Stimulated activated CD8-positive, alpha-beta memory T cell treated with anti-CD3 and anti-CD28 coated beads, Interleukin-7, amount 100 ng/mL, for 24 hours (primary cell): Measurements from ENCODE around the gene AAR2.
A peak's percentile ranks its signal among the peaks of the same experiment; 100 is the strongest.

Experiments
- DNase-seq: peaks from one replicate; pipeline ENCODE4 v3.0.0-alpha.2; 2020; ENCODE audit warnings: low read depth

The AAR2 gene

GRCh38 chr20:36235892-36236785 is at the start of gene AAR2:
TSS of gene AAR2 (plus strand) at chr20:36236478. CDS start at chr20:36239869, 3,391 bp downstream.
- peak; percentile 59 for DNase-seq

GRCh38 chr20:36193977-36194712 is 42.1 kb upstream of the AAR2 start:
- no peak for DNase-seq

- DNase-seq: no peak
Measured at GRCh38 chr20:36196676-36197075, 39.6 kb upstream of the AAR2 start.

- no peak for DNase-seq
Measured at GRCh38 chr20:36197271-36197670, 39.0 kb upstream of the AAR2 start.

- DNase-seq: peak; percentile 64
Measured at GRCh38 chr20:36199345-36200257, 36.7 kb upstream of the AAR2 start.

- no peak for DNase-seq
Measured at GRCh38 chr20:36200451-36200850, 35.8 kb upstream of the AAR2 start.

- DNase-seq: no peak
Measured at GRCh38 chr20:36201198-36201597, 35.1 kb upstream of the AAR2 start.

- DNase-seq: peak; percentile 57
Measured at GRCh38 chr20:36202891-36203338, 33.4 kb upstream of the AAR2 start.

- no peak for DNase-seq
Measured at GRCh38 chr20:36203861-36204260, 32.4 kb upstream of the AAR2 start.

- no peak for DNase-seq
Measured at GRCh38 chr20:36205026-36205425, 31.3 kb upstream of the AAR2 start.

- no peak for DNase-seq
Measured at GRCh38 chr20:36206068-36206467, 30.2 kb upstream of the AAR2 start.

GRCh38 chr20:36206641-36207040 is 29.6 kb upstream of the AAR2 start:
- DNase-seq: no peak

GRCh38 chr20:36207602-36208001 is 28.7 kb upstream of the AAR2 start:
- DNase-seq: no peak

GRCh38 chr20:36208257-36208656 is 28.0 kb upstream of the AAR2 start:
- no peak for DNase-seq

- no peak for DNase-seq
Measured at GRCh38 chr20:36210436-36211021, 25.7 kb upstream of the AAR2 start.

- no peak for DNase-seq
Measured at GRCh38 chr20:36213362-36213761, 22.9 kb upstream of the AAR2 start.

- no peak for DNase-seq
Measured at GRCh38 chr20:36214684-36215256, 21.5 kb upstream of the AAR2 start.

GRCh38 chr20:36215778-36216177 is 20.5 kb upstream of the AAR2 start:
- no peak for DNase-seq

- no peak for DNase-seq
Measured at GRCh38 chr20:36216314-36217025, 19.8 kb upstream of the AAR2 start.

- DNase-seq: no peak
Measured at GRCh38 chr20:36217226-36217625, 19.1 kb upstream of the AAR2 start.
